ENCODE measurements around the gene PCDH12.

The PCDH12 gene

GRCh38 chr5:141910271-141910673 is 47.7 kb downstream of the PCDH12 start:
- DNase-seq (ENCODE audit: low read depth in 1 of 2, low spot score in 1 of 2), result no peak

- DNase-seq (ENCODE audit: low read depth in 1 of 2, low spot score in 1 of 2), result no peak
Observed at GRCh38 chr5:141909212-141909611, 48.8 kb downstream of the PCDH12 start.

- no peak for DNase-seq (ENCODE audit: low read depth in 1 of 2, low spot score in 1 of 2)
Observed at GRCh38 chr5:141908796-141909195, 49.2 kb downstream of the PCDH12 start.

GRCh38 chr5:141906972-141907371 is 51.0 kb downstream of the PCDH12 start:
- DNase-seq (ENCODE audit: low read depth in 1 of 2, low spot score in 1 of 2), result no peak

- DNase-seq (ENCODE audit: low read depth in 1 of 2, low spot score in 1 of 2), result no peak
Observed at GRCh38 chr5:141906517-141906916, 51.5 kb downstream of the PCDH12 start.

- DNase-seq (ENCODE audit: low read depth in 1 of 2, low spot score in 1 of 2), result no peak
Observed at GRCh38 chr5:141904551-141904950, 53.5 kb downstream of the PCDH12 start.

GRCh38 chr5:141903261-141903660 is 54.7 kb downstream of the PCDH12 start:
- no peak for DNase-seq (ENCODE audit: low read depth in 1 of 2, low spot score in 1 of 2)

- no peak for DNase-seq (ENCODE audit: low read depth in 1 of 2, low spot score in 1 of 2)
Observed at GRCh38 chr5:141902015-141902814, 55.8 kb downstream of the PCDH12 start.

GRCh38 chr5:141898448-141899049 is 59.5 kb downstream of the PCDH12 start:
- no peak for DNase-seq (ENCODE audit: low read depth in 1 of 2, low spot score in 1 of 2)

- DNase-seq (ENCODE audit: low read depth in 1 of 2, low spot score in 1 of 2), result no peak
Observed at GRCh38 chr5:141897425-141897824, 60.6 kb downstream of the PCDH12 start.

Data from stimulated activated CD4-positive, alpha-beta T cell treated with anti-CD3 and anti-CD28 coated beads, Interleukin-15, amount 100 ng/mL, for 1 hour (primary cell).